Heart left ventricle (tissue), 13 donors: ENCODE results near the gene CROCC.

Experiments used
- POLR2A ChIP-seq, 2 donors: fragments of 450-650 bp; IDR thresholded peaks; one replicate each; pipeline ENCODE4 v1.6.1; 2017; ENCODE audit warnings: antibody characterized with exemption in 2 of 2, mild to moderate bottlenecking in 2 of 2, moderate library complexity in 2 of 2
- TF ChIP-seq, protein P1 (sequence below), 12 donors: fragments of 200-600 bp; sonication (generic) in 4 of 12; IDR thresholded peaks; one replicate each; pipeline versions ENCODE4 v1.5.0 to v1.8.0; 2018 to 2022; ENCODE audit warnings: antibody characterized with exemption in 12 of 12, mild to moderate bottlenecking in 5 of 12
- donor health status: ischemic (EF 13 %, LVEDD 7.1; RV severe dilation, severe dysfunction).
- donor health status: DM: no; HTN: yes; CAD: no.
- donor health status: DM: no; HTN: no; CAD: no.
- donor health status: ischemic (EF 25% LVEDD 6.9; RV normal size, moderate dysfunction).
- donor health status: ischemic (EF 25% LVEDD 5.7; RV mildly dilated, moderate dysfunction).
- donor health status: ischemic (EF 35%, LVEDD 5.7; RV mildly dilated, moderate dysfunction).
- donor health status: nonischemic (EF 11% LVEDD 7.7; RV severe dilation, severe dysfunction).
- donor health status: DM: yes; HTN: yes; CAD: no.
- donor health status: PGD.
- donor health status: ischemic (EF 29% LVEDD 5.4; RV normal size, mild dysfunction).
- donor health status: nonischemic (EF 23%, LVEDD 6.1; RV moderate dilation, normal function).

DNA sequence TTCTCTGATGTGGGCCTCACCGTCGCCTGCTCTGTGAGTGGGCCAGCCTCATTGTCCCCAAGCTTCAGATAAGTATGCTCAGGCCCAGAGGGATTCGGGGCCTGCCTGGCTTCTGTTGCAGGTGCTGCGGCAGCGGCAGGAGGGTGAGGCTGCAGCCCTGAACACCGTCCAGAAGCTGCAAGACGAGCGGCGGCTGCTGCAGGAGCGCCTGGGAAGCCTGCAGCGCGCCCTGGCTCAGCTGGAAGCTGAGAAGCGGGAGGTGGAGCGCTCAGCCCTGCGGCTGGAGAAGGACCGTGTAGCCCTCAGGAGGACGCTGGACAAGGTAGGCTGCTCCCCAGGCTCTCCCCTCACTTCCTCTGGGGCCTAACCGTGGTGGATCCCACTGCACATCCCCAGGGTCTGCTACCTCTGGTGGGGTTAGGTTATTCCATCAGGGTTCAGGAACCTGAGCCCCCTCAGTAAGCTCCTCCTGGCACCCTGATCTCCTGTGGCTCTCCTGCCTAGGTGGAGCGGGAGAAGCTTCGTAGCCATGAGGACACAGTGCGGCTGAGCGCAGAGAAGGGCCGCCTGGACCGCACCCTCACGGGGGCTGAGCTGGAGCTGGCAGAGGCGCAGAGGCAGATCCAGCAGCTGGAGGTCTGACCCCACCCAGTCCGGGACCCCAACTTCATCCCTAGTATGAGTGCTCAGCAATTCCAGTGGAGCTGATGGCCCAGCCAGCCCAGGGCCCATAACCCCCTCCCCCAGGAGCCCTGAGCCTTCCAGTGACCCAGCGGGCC lies 48.6 kb downstream of the CROCC start:
- TF ChIP-seq, protein P1, sequence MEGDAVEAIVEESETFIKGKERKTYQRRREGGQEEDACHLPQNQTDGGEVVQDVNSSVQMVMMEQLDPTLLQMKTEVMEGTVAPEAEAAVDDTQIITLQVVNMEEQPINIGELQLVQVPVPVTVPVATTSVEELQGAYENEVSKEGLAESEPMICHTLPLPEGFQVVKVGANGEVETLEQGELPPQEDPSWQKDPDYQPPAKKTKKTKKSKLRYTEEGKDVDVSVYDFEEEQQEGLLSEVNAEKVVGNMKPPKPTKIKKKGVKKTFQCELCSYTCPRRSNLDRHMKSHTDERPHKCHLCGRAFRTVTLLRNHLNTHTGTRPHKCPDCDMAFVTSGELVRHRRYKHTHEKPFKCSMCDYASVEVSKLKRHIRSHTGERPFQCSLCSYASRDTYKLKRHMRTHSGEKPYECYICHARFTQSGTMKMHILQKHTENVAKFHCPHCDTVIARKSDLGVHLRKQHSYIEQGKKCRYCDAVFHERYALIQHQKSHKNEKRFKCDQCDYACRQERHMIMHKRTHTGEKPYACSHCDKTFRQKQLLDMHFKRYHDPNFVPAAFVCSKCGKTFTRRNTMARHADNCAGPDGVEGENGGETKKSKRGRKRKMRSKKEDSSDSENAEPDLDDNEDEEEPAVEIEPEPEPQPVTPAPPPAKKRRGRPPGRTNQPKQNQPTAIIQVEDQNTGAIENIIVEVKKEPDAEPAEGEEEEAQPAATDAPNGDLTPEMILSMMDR (IDR thresholded peaks at IDR 0.05), result no peak
- no peak for TF ChIP-seq POLR2A (IDR thresholded peaks at IDR 0.05)
